RWPE1 (cell line): ENCODE measurements around the gene DMD.

Experiments
- CTCF ChIA-PET: fragments of 350-600 bp; sonication (Branson Sonifier 250); formaldehyde crosslinking; extraction: SDS; loops from one replicate; lab custom pipeline; 2021; lab: Yijun Ruan, JAX
- POLR2A ChIA-PET: fragments of 400-600 bp; formaldehyde crosslinking; extraction: SDS; loops from one replicate; lab custom pipeline; 2020; ENCODE audit warnings: antibody characterized with exemption; ENCODE audit not compliant: low non-redundant PET; lab: Yijun Ruan, JAX
- DNase-seq: peaks from one replicate; pipeline ENCODE4 v3.0.0; 2012; ENCODE audit warnings: low spot score
- H3K27ac ChIP-seq: fragments of 450-650 bp; 2 replicates; pipeline ENCODE4 v1.5.1; 2017
- TF ChIP-seq, protein P1 (sequence below): fragments of 450-650 bp; conservative IDR thresholded peaks from 2 replicates; pipeline ENCODE4 v1.5.1; 2017; ENCODE audit warnings: low read depth, mild to moderate bottlenecking

The DMD gene

DNA sequence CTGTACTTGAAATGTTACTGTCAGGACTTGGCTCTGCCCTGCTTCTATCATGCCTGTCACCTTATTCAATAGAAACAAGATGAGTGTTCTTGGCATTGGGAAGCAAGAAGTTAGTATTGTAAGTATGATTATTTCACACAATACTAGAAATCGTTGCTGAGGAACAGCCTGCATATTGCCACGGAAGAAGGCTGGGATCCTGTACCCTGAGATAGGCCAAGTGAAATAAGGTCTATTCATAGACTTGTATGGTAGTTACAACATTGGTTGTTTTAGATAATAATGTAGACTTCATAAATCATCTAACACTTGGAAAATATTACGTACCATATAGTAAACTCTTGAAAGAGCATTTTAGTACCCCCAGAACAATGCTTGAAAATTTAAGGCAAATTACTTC, 215.9 kb downstream of the DMD start:
- no peak overlapping the region for H3K27ac ChIP-seq
- no peak for DNase-seq
- CTCF ChIA-PET, result no interaction called here
- POLR2A ChIA-PET, result no interaction called here
- TF ChIP-seq, protein P1, sequence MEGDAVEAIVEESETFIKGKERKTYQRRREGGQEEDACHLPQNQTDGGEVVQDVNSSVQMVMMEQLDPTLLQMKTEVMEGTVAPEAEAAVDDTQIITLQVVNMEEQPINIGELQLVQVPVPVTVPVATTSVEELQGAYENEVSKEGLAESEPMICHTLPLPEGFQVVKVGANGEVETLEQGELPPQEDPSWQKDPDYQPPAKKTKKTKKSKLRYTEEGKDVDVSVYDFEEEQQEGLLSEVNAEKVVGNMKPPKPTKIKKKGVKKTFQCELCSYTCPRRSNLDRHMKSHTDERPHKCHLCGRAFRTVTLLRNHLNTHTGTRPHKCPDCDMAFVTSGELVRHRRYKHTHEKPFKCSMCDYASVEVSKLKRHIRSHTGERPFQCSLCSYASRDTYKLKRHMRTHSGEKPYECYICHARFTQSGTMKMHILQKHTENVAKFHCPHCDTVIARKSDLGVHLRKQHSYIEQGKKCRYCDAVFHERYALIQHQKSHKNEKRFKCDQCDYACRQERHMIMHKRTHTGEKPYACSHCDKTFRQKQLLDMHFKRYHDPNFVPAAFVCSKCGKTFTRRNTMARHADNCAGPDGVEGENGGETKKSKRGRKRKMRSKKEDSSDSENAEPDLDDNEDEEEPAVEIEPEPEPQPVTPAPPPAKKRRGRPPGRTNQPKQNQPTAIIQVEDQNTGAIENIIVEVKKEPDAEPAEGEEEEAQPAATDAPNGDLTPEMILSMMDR, result no peak

- CTCF ChIA-PET, result no interaction called here
- no peak for DNase-seq
- TF ChIP-seq, protein P1, result no peak
- H3K27ac ChIP-seq, result no peak overlapping the region
- POLR2A ChIA-PET, result no interaction called here
Observed at GRCh38 chrX:32987142-32987541, 224.2 kb downstream of the DMD start.

- no peak overlapping the region for H3K27ac ChIP-seq
- ChIA-PET CTCF (no interaction called here), POLR2A (no interaction called here)
- no peak for DNase-seq
- TF ChIP-seq, protein P1, result no peak
Observed at GRCh38 chrX:32985544-32985943, 225.8 kb downstream of the DMD start.

GRCh38 chrX:32966821-32967355, 244.5 kb downstream of the DMD start:
- TF ChIP-seq, protein P1, result no peak
- POLR2A ChIA-PET, result no interaction called here
- no peak overlapping the region for H3K27ac ChIP-seq
- DNase-seq, result no peak
- CTCF ChIA-PET, result no interaction called here

DNA sequence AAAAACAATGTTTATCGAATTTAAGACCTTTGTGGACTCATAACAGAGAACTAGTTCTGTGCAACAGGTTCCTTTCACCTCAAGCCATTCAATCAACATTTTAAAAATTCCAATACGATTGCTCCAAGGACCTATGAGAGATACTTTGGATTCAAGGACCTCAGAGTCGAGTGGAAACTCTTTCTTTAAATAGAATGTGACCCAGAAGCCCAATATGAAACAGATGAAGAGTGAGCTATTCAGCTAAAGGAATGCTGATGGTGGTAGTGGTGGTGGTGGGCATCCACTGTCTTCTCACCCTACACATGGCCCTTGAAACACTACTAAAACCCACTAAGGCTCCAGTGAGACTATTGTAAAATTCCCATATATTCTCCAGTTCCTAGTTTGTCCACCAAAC, 257.2 kb downstream of the DMD start:
- no peak for DNase-seq
- TF ChIP-seq, protein P1, result no peak
- ChIA-PET POLR2A (no interaction called here), CTCF (no interaction called here)
- H3K27ac ChIP-seq, result no peak overlapping the region

DNA sequence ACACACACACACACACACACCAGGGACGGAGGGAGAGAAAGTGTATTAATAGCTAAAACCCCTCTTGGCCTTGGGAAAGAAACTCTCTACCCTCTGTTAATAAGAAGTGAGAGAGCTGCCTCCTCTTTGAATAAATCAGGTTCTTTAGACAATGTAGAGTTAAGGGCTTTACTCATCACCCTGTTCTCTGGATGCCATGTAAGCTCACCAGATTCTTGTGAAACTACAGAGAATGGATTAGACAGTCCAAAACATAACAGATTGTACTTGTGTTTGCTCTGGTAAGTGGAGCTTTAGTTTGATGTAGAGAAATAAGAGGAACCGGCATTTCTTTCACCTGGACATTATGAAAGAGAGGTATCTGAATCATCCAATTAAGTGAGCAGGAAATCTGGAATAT, 263.2 kb downstream of the DMD start:
- TF ChIP-seq, protein P1, result no peak
- ChIA-PET CTCF (interaction anchor here (0.7 kb wide), 1 partner anchor 514 kb away, joined by 3 read pairs; no protein-coding TSS in a partner anchor), POLR2A (no interaction called here)
- no peak for DNase-seq
- no peak overlapping the region for H3K27ac ChIP-seq
